Measurements from ENCODE around the gene ARHGAP25. TPM values are rescaled to one million over a fixed set of nuclear protein-coding genes. Genes with fewer than 3 reads are reported as not detected.

Gene ARHGAP25
- total RNA-seq, 1 donor from 2014 or later = 0.08 TPM

DNA sequence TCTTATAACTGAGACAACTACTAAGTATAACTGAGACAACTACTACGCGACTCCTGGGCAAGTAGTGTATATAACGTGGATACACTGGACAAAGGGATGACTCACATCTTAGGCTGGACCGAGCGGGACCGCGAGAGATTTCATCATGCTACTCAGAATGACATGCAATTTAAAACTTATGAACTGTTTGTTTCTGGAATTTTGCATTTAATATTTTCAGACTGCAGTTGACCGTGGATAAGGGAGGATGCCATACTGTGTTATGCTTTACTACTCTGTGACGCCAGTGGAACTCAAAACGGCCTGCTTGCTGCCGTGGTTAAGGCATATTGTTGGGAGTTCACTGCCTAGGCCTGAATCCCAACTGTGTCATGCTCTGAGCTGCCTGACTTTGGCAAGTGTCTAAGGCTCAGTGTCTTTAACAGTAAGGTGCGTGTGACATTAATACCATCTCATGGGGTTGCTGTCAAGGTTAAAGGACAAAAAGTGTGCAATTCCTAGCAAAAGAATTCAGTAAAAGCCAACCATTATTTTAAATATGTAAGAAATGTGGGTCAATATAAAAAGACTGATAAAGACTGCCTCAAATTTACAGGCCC lies 72.0 kb downstream of the ARHGAP25 start:
- TF ChIP-seq, protein P1, sequence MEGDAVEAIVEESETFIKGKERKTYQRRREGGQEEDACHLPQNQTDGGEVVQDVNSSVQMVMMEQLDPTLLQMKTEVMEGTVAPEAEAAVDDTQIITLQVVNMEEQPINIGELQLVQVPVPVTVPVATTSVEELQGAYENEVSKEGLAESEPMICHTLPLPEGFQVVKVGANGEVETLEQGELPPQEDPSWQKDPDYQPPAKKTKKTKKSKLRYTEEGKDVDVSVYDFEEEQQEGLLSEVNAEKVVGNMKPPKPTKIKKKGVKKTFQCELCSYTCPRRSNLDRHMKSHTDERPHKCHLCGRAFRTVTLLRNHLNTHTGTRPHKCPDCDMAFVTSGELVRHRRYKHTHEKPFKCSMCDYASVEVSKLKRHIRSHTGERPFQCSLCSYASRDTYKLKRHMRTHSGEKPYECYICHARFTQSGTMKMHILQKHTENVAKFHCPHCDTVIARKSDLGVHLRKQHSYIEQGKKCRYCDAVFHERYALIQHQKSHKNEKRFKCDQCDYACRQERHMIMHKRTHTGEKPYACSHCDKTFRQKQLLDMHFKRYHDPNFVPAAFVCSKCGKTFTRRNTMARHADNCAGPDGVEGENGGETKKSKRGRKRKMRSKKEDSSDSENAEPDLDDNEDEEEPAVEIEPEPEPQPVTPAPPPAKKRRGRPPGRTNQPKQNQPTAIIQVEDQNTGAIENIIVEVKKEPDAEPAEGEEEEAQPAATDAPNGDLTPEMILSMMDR (IDR thresholded peaks at IDR 0.05; ENCODE audit: insufficient read depth, low read length, poor library complexity, severe bottlenecking) = no peak
- Histone ChIP-seq H3K4me3 (ENCODE audit: low read depth, low read length) (no peak overlapping the region), H3K36me3 (ENCODE audit: control insufficient read depth, insufficient read depth, low read length) (no peaks in the 10 kb centered on the region), H3K27me3 (ENCODE audit: control insufficient read depth, insufficient read depth, low read length) (no peaks in the 10 kb centered on the region)
- DNase-seq (ENCODE audit: low read depth) = no peak

DNA sequence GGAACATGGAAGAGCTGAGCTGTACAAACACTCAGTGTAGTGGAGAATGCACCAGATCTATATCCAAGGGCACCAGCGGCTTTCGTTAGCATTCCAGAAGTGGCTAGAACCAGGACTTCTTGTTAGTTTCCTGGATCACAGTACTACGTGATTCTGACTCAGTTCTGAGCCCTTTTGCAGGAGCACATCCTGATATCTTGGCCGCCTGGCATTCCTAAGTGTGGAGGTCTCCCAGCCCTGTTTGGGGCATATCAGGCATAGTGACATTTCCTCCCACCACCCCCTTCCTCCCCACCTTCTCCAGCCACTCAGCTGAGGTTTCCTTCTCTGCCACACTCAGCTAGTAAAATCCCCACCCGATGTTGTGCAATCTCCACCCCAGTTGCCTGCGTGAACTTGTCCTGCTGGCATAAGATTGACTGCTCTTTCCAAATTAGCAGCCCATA lies 73.2 kb downstream of the ARHGAP25 start:
- H3K27me3 ChIP-seq (ENCODE audit: control insufficient read depth, insufficient read depth, low read length) = no peaks in the 10 kb centered on the region
- TF ChIP-seq, protein P1 (IDR thresholded peaks at IDR 0.05; ENCODE audit: insufficient read depth, low read length, poor library complexity, severe bottlenecking) = no peak
- no peak overlapping the region for H3K4me3 ChIP-seq (ENCODE audit: low read depth, low read length)
- DNase-seq (ENCODE audit: low read depth) = no peak
- no peaks in the 10 kb centered on the region for H3K36me3 ChIP-seq (ENCODE audit: control insufficient read depth, insufficient read depth, low read length)

DNA sequence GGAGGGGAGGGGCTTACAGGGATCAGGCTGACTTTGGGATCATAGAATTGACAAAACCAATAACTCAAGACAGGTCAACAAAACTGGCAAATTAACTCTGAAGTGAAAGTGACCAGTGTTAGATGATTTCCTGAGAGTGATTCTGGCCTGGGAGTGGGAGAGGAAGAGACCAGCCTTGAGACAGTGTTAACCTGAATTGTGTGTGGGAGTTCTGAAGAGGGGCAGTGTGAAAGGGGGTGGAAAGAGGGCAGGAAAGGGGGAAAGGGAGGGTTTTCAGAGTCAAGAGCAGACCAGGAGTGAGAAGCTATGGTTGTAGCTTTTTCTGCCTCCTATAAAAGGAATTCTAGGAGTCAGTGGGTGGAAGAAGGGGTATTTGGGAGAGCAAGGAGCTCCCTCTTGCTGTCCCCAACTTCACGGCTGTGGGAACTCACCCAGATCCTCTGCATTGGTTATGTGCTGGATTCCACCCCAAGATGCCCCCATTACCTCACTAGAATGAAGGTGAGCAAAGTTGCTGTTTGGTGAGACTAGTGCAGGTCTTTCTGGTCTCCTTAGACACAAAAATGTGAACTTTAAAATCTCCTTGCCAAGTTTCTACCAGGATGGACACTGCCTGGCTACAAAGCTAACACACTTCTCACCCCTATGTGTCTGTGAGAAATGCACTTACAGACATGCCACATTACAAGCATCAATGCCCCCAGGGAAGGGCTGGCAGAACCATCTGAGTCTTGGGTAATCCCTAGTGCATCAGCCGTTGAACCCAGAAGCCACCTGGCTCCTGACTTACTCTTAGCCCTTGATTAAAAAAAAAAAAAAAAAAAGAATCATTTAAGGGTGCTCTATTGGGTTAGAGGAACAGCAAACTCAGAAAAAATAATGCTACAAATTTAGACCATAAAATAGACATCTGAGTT lies 75.0 kb downstream of the ARHGAP25 start:
- no peaks in the 10 kb centered on the region for H3K36me3 ChIP-seq (ENCODE audit: control insufficient read depth, insufficient read depth, low read length)
- TF ChIP-seq, protein P1 (IDR thresholded peaks at IDR 0.05; ENCODE audit: insufficient read depth, low read length, poor library complexity, severe bottlenecking) = no peak
- DNase-seq (ENCODE audit: low read depth) = no peak
- no peak overlapping the region for H3K4me3 ChIP-seq (ENCODE audit: low read depth, low read length)
- no peaks in the 10 kb centered on the region for H3K27me3 ChIP-seq (ENCODE audit: control insufficient read depth, insufficient read depth, low read length)

DNA sequence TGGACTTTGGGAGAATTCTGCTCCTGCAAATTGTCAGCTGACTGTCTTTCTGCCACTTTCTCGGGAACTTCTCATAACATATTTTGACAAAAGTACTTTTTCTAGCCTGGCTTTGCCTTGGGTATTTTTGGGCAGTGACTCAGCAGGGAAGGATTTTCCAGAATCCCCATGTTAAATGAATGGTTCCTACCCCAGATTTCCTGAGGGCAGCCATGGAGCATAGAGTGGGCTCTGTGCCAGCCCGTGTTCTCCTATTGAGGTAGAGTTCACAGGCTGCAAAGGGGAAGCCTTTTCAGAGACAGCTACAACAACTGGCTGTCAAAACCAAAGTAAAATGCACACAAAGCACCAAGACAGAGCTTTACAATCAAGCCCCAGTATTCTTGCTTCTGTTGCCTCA lies 76.8 kb downstream of the ARHGAP25 start:
- no peak for DNase-seq (ENCODE audit: low read depth)
- no peaks in the 10 kb centered on the region for H3K36me3 ChIP-seq (ENCODE audit: control insufficient read depth, insufficient read depth, low read length)
- H3K27me3 ChIP-seq (ENCODE audit: control insufficient read depth, insufficient read depth, low read length) = no peaks in the 10 kb centered on the region
- no peak overlapping the region for H3K4me3 ChIP-seq (ENCODE audit: low read depth, low read length)
- TF ChIP-seq, protein P1 (IDR thresholded peaks at IDR 0.05; ENCODE audit: insufficient read depth, low read length, poor library complexity, severe bottlenecking) = no peak

DNA sequence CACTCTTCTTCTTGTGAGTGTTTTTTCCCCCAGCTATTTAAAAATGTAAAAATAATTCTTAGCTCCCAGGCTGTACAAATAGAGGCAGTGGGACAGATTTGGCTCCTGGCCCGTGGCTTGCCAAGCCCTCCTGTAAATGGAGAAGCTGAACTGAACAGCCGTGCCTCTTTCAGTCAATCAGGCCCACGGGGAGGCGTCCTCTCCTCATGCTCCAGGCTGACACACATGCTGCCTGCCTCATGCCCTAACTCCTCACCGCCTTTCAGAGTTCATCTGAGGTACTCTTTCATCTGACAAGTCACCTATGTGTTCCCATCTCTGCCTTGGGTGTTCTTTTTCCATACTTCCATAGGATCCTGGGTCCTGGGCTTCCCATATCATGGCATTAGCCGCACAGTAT lies 77.6 kb downstream of the ARHGAP25 start:
- TF ChIP-seq, protein P1 (IDR thresholded peaks at IDR 0.05; ENCODE audit: insufficient read depth, low read length, poor library complexity, severe bottlenecking) = no peak
- Histone ChIP-seq H3K27me3 (ENCODE audit: control insufficient read depth, insufficient read depth, low read length) (no peaks in the 10 kb centered on the region), H3K36me3 (ENCODE audit: control insufficient read depth, insufficient read depth, low read length) (no peaks in the 10 kb centered on the region), H3K4me3 (ENCODE audit: low read depth, low read length) (no peak overlapping the region)
- DNase-seq (ENCODE audit: low read depth) = no peak
